Testis (tissue), 3 donors: ENCODE data around the gene EPHB1. TPM values are rescaled to one million over a fixed set of nuclear protein-coding genes. Genes with fewer than 3 reads are reported as not detected.

ENCODE experiments used
- DNase-seq: peaks from one replicate; pipeline ENCODE4 v3.0.0-alpha.2; 2019
- H3K27ac ChIP-seq, 2 donors: fragments of 200-600 bp; sonication (generic); one replicate each; pipeline ENCODE4 v1.5.1; 2019
- H3K27me3 ChIP-seq: fragments of 200-600 bp; sonication (generic); one replicate; pipeline ENCODE4 v1.5.1; 2019
- H3K36me3 ChIP-seq: fragments of 200-600 bp; sonication (generic); one replicate; pipeline ENCODE4 v1.5.1; 2017; ENCODE audit warnings: low read depth; ENCODE audit errors: missing control alignments
- H3K4me1 ChIP-seq: fragments of 200-600 bp; sonication (generic); one replicate; pipeline ENCODE4 v1.5.1; 2019
- H3K4me3 ChIP-seq, 2 donors: fragments of 200-600 bp; sonication (generic); one replicate each; pipeline ENCODE4 v1.5.1; 2017 to 2019
- H3K9me3 ChIP-seq: fragments of 200-600 bp; sonication (generic); one replicate; pipeline ENCODE4 v1.5.1; 2017
- POLR2A ChIP-seq: fragments of 450-650 bp; IDR thresholded peaks from one replicate; pipeline ENCODE4 v1.6.1; 2017; ENCODE audit warnings: antibody characterized with exemption, mild to moderate bottlenecking, moderate library complexity
- WGBS, 2 donors: methylation state at CpG; one replicate each; pipeline ENCODE4 v1.1.5; 2018; 5-methylcytosine and 5-hydroxymethylcytosine counted together
- intact Hi-C: fragments of 100-400 bp; cut with DNase I; formaldehyde crosslinking; loops from one replicate; pipeline ENCODE4 v1.15.1; 2023; ENCODE audit warnings: low total_unique reads
- polyA plus RNA-seq: library from polyadenylated mRNA; stranded (reverse); fragments of 350-450 nt; fragmentation: Illumina TruSeq; extraction: RNeasy Lipid Tissue Mini Kit (QIAGEN cat#74804); gene quantifications from one replicate; pipeline ENCODE4 v1.2.3, GENCODE V29; 2014; ENCODE audit warnings: low read depth, low replicate concordance; ENCODE audit not compliant: insufficient read depth
- total RNA-seq, 2 donors: library from RNA; depleted of rRNA; stranded (reverse); fragments of >200 nt; gene quantifications; one replicate each; pipeline ENCODE4 v1.2.3, GENCODE V29; 2016
- TF ChIP-seq, protein P1 (sequence below), 3 experiments: fragments of 450-650 bp in 2 of 3; fragments of 200-600 bp in 1 of 3; sonication (generic) in 1 of 3; IDR thresholded peaks; one replicate each; pipeline ENCODE4 v1.5.1; 2016 to 2019; ENCODE audit warnings: antibody characterized with exemption in 3 of 3, mild to moderate bottlenecking in 2 of 3, moderate library complexity in 1 of 3

Gene EPHB1
- total and polyA plus RNA-seq, 3 donors from 2014 or later: 20.8 to 37.1 (median 31.3) TPM

DNA sequence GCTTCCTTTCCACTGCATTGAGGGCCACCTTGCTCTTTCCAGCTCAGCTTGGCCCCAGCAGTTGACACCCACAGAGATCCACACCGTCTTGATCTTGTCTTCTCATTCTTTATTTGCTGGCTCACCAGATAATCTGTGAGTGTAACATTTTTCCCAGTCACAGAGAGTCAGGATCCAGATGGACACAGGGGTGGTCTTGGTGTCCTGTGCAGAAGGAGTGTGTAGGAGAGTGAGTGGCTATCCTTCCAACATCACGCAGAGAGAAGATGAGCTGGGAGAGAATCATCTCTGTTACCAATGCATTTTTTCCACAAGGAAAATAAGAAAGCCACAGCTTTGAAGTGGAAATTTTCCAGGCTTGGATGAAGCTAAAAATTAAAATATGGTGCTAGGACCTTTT, 100.1 kb downstream of the EPHB1 start:
- intact Hi-C loops: no loop called here
- Histone ChIP-seq H3K27me3 (no peaks in the 10 kb centered on the region), H3K27ac (no peak overlapping the region), H3K4me1 (no peaks in the 10 kb centered on the region), H3K4me3 (no peak overlapping the region), H3K9me3 (no peaks in the 10 kb centered on the region), H3K36me3 (no peaks in the 10 kb centered on the region)
- DNase-seq: no peak
- 48 to 56% methylated on average over 2 of the region's 2 CpGs for WGBS, 2 donors
- no peak for TF ChIP-seq POLR2A
- TF ChIP-seq, protein P1, sequence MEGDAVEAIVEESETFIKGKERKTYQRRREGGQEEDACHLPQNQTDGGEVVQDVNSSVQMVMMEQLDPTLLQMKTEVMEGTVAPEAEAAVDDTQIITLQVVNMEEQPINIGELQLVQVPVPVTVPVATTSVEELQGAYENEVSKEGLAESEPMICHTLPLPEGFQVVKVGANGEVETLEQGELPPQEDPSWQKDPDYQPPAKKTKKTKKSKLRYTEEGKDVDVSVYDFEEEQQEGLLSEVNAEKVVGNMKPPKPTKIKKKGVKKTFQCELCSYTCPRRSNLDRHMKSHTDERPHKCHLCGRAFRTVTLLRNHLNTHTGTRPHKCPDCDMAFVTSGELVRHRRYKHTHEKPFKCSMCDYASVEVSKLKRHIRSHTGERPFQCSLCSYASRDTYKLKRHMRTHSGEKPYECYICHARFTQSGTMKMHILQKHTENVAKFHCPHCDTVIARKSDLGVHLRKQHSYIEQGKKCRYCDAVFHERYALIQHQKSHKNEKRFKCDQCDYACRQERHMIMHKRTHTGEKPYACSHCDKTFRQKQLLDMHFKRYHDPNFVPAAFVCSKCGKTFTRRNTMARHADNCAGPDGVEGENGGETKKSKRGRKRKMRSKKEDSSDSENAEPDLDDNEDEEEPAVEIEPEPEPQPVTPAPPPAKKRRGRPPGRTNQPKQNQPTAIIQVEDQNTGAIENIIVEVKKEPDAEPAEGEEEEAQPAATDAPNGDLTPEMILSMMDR (IDR thresholded peaks at IDR 0.05): no peak

DNA sequence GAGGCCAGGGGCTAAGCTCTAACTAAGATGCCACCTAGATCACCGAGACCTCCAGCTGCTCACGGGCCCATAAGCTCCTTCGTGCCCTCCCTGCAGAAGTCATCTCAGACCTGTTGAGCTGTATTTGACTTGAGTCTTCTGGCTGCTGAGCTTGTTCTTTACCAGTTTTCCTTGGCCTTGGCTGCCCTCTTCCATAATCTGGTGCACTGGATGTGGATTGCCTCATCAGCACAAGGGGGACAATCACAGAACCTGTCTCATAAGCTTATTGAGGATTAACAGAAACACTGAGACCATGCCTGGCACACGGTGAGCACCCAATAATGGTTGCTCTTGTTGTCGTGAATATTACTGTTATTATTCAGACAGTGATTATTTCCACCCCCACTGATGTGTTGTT, 101.1 kb downstream of the EPHB1 start:
- intact Hi-C loops: no loop called here
- H3K27me3 ChIP-seq: no peaks in the 10 kb centered on the region
- no peaks in the 10 kb centered on the region for H3K4me1 ChIP-seq
- no peaks in the 10 kb centered on the region for H3K9me3 ChIP-seq
- H3K36me3 ChIP-seq: no peaks in the 10 kb centered on the region
- TF ChIP-seq, protein P1 (IDR thresholded peaks at IDR 0.05): no peak
- TF ChIP-seq POLR2A: no peak
- no peak overlapping the region for H3K4me3 ChIP-seq
- WGBS, 2 donors: 90 to 91% methylated on average over 5 of the region's 5 CpGs
- no peak overlapping the region for H3K27ac ChIP-seq
- no peak for DNase-seq

DNA sequence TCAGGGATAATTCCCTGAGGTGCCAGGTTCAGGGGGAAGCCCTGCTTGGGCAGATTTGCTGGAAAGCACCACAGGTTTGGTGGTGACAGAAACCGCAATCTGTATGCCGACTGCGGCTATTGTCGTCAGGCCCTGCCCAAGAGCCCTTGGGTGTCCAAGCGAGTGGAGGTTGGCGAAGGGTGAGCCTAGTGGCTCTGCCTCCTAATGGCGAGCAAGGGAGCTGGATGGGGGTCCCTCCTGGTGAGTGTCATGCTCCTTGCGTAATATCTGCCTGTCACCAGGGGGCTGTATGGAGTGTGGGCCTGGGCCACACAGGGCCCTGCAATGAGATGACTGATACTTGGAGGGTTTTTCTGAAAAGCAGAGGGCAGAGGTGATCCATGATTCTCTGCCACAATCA, 101.6 kb downstream of the EPHB1 start:
- Histone ChIP-seq H3K36me3 (no peaks in the 10 kb centered on the region), H3K27ac (no peak overlapping the region), H3K4me3 (no peak overlapping the region), H3K9me3 (no peaks in the 10 kb centered on the region), H3K4me1 (no peaks in the 10 kb centered on the region), H3K27me3 (no peaks in the 10 kb centered on the region)
- WGBS, 2 donors: 94 to 95% methylated on average over 8 of the region's 8 CpGs
- no peak for DNase-seq
- TF ChIP-seq, protein P1 (IDR thresholded peaks at IDR 0.05): no peak
- TF ChIP-seq POLR2A: no peak
- intact Hi-C loops: no loop called here

DNA sequence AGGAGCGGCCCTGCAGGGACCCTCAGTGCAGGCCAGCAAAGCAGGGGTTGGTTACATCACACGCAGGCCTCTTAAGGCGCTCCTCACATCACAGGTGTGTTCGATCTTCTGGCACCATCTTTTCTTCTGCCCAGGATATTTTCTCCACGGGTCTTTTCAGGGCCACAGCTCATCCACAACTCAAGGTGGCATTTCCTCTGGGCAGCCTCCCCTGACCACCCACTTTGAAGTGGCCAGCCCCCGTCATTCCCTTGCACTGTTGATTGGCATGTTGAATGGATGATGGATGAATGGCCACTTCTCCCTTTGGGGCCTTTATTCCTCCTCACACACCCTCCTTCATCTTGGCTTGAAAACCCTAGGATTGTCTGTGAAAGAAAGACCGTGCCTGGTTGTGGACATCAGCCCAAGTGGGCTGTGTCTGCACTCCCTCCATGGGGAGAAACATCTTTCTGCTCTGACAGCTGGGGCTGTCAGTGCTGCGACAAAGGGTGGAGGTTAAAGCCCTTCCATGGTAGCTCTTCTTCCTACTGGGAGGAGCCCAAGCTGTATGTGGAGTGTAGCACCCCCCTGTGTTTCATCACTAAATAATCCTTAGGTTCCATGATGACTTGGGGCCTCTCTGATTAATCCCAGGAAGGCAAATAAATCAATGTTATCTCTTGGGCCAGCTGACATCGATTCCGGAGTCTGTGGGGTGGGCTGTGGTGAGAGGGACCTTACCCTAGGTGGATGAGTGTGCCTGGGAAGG, 102.5 kb downstream of the EPHB1 start:
- no peaks in the 10 kb centered on the region for H3K4me1 ChIP-seq
- H3K27ac ChIP-seq: no peak overlapping the region
- DNase-seq: no peak
- H3K36me3 ChIP-seq: no peaks in the 10 kb centered on the region
- no peaks in the 10 kb centered on the region for H3K9me3 ChIP-seq
- no peak overlapping the region for H3K4me3 ChIP-seq
- intact Hi-C loops: no loop called here
- no peak for TF ChIP-seq POLR2A
- TF ChIP-seq, protein P1 (IDR thresholded peaks at IDR 0.05): no peak
- H3K27me3 ChIP-seq: no peaks in the 10 kb centered on the region
- WGBS, 2 donors: 81 to 95% methylated on average over 10 of the region's 10 CpGs
